A673 (cell line): ENCODE measurements around the gene PKIB. TPM values are rescaled to one million over a fixed set of nuclear protein-coding genes. Genes with fewer than 3 reads are reported as not detected.
"Not testable (repeated sequence)": the region's sequence is repeated elsewhere in the genome, so short reads cannot be mapped to it uniquely, and the experiment has no call there.

Source experiments
- BruUV-seq: library from RNA; stranded (reverse); fragments of 400-500 nt; replicated peaks from 2 replicates; lab custom pipeline; 2021; lab: Mats Ljungman, UMichigan
- CTCF ChIA-PET: fragments of 300-600 bp; sonication (Branson Sonifier 250); formaldehyde crosslinking; loops from one replicate; lab custom pipeline; 2022; ENCODE audit warnings: antibody characterized with exemption; lab: Charles Lee
- POLR2A ChIA-PET: fragments of 300-600 bp; sonication (Branson Sonifier 250); formaldehyde crosslinking; loops from one replicate; lab custom pipeline; 2022; ENCODE audit warnings: antibody characterized with exemption; ENCODE audit not compliant: low non-redundant PET; lab: Charles Lee
- DNase-seq: peaks from one replicate; pipeline ENCODE4 v3.0.0-alpha.2; 2015; ENCODE audit warnings: low spot score
- H3K27ac ChIP-seq: fragments of 200-600 bp; sonication (generic); 2 replicates; pipeline ENCODE4 v1.5.1; 2016; ENCODE audit warnings: mixed run types, low read depth, mild to moderate bottlenecking, mixed read lengths, antibody characterized with exemption, low read length; ENCODE audit not compliant: poor library complexity, severe bottlenecking
- H3K27me3 ChIP-seq: fragments of 200-600 bp; sonication (generic); replicated peaks from 2 replicates; pipeline ENCODE4 v1.6.1; 2017; ENCODE audit warnings: mixed run types, low read depth, mild to moderate bottlenecking, mixed read lengths, antibody characterized with exemption, low read length; ENCODE audit not compliant: insufficient read depth, poor library complexity
- H3K36me3 ChIP-seq: fragments of 200-600 bp; sonication (generic); 2 replicates; pipeline ENCODE4 v1.6.1; 2016; ENCODE audit warnings: mixed run types, mild to moderate bottlenecking, mixed read lengths, antibody characterized with exemption, low read length; ENCODE audit not compliant: insufficient read depth, poor library complexity, severe bottlenecking
- H3K4me1 ChIP-seq: fragments of 200-600 bp; sonication (generic); 2 replicates; pipeline ENCODE4 v1.6.1; 2017; ENCODE audit warnings: mixed run types, mild to moderate bottlenecking, mixed read lengths, antibody characterized with exemption, low read length; ENCODE audit not compliant: insufficient read depth, poor library complexity, severe bottlenecking
- H3K4me3 ChIP-seq: fragments of 200-600 bp; sonication (generic); 2 replicates; pipeline ENCODE4 v1.5.1; 2016; ENCODE audit warnings: low read depth, mixed run types, mild to moderate bottlenecking, mixed read lengths, low read length; ENCODE audit not compliant: poor library complexity, severe bottlenecking
- H3K9me3 ChIP-seq: fragments of 200-600 bp; sonication (generic); 2 replicates; pipeline ENCODE4 v1.6.1; 2016; ENCODE audit warnings: mixed run types, low read depth, mild to moderate bottlenecking, mixed read lengths, antibody characterized with exemption, low read length; ENCODE audit not compliant: poor library complexity, severe bottlenecking
- CTCF ChIP-seq: fragments of 300-800, 200-600 bp; sonication (generic); conservative IDR thresholded peaks from 2 replicates; pipeline ENCODE4 v1.5.1; 2017; ENCODE audit warnings: low read depth, mild to moderate bottlenecking, antibody characterized with exemption, low read length, moderate library complexity, mixed read lengths
- EZH2 ChIP-seq: fragments of 200-600 bp; sonication (generic); IDR thresholded peaks from 2 replicates; pipeline ENCODE4 v1.6.1; 2017; ENCODE audit warnings: borderline replicate concordance, low read depth, mild to moderate bottlenecking, mixed read lengths, antibody characterized with exemption, low read length; ENCODE audit not compliant: poor library complexity, severe bottlenecking
- intact Hi-C: fragments of 100-400 bp; cut with micrococcal nuclease; formaldehyde crosslinking; loops from one replicate; pipeline ENCODE4 v1.10.0; 2022; ENCODE audit not compliant: unreplicated experiment
- total RNA-seq: library from RNA; stranded (reverse); gene quantifications from 2 replicates; pipeline ENCODE4 v1.2.3, GENCODE V29; 2021

The PKIB gene
- total RNA-seq, 1 experiment from 2014 or later = 11.5 TPM

GRCh38 chr6:122641819-122642218 is 31.6 kb downstream of the PKIB start:
- no peaks in the 10 kb centered on the region for H3K36me3 ChIP-seq
- DNase-seq = no peak
- H3K27ac ChIP-seq = no peak overlapping the region
- POLR2A ChIA-PET = no interaction called here
- no TSS peak for BruUV-seq
- no peak for TF ChIP-seq CTCF
- TF ChIP-seq EZH2 = no peak
- H3K4me1 ChIP-seq = no peaks in the 10 kb centered on the region
- H3K27me3 ChIP-seq = no peaks in the 10 kb centered on the region
- no peak overlapping the region for H3K4me3 ChIP-seq
- CTCF ChIA-PET = no interaction called here
- H3K9me3 ChIP-seq = no peaks in the 10 kb centered on the region
- intact Hi-C loops = no loop called here

- H3K27me3 ChIP-seq, POLR2A ChIA-PET, H3K36me3 ChIP-seq, BruUV-seq, H3K4me1 ChIP-seq, H3K27ac ChIP-seq, CTCF ChIA-PET, H3K4me3 ChIP-seq, DNase-seq, H3K9me3 ChIP-seq, intact Hi-C loops: not testable (repeated sequence)
Measured at GRCh38 chr6:122642604-122643003, 32.4 kb downstream of the PKIB start.

DNA sequence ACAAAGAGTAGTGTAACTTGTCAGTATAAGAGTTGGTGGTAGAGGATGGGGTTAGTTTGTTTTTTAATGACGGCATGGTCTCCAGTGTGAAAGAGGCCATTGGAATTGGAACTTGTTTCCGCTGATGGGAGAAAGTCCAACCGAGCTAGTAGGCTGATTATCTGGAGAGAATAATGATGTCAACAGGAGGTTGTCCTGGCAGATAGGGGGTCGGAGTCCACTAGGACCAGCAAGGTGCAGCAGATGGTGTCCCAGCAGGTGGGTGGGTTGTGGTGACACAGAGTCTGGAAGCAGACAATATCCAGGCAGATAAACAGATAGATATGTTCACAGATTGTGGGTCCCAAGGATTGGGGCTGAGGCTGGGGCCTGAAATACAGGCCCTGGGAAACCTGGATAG is 35.1 kb downstream of the PKIB start:
- POLR2A ChIA-PET = no interaction called here

More for the DNA sequence above, 35.1 kb downstream of the PKIB start:
- no peaks in the 10 kb centered on the region for H3K27me3 ChIP-seq
- H3K9me3 ChIP-seq = no peaks in the 10 kb centered on the region
- no peak for TF ChIP-seq CTCF
- TF ChIP-seq EZH2 = no peak
- H3K27ac ChIP-seq = no peak overlapping the region
- BruUV-seq = no TSS peak
- intact Hi-C loops = no loop called here
- H3K4me3 ChIP-seq = no peak overlapping the region
- no peaks in the 10 kb centered on the region for H3K4me1 ChIP-seq
- no peaks in the 10 kb centered on the region for H3K36me3 ChIP-seq
- no peak for DNase-seq
- CTCF ChIA-PET = no interaction called here
